SK-N-SH (cell line): ENCODE data around the gene ZIC2.

ENCODE experiments used
- CTCF ChIP-seq: fragments of 200-600 bp; sonication (generic); IDR thresholded peaks from 2 replicates; pipeline ENCODE4 v1.6.1; 2017; ENCODE audit warnings: antibody characterized with exemption, mild to moderate bottlenecking, moderate library complexity
- EZH2phosphoT487 ChIP-seq: fragments of 200-600 bp; sonication (generic); IDR thresholded peaks from 2 replicates; pipeline ENCODE4 v1.6.1; 2017; ENCODE audit warnings: low read depth, mixed run types, mild to moderate bottlenecking, antibody characterized with exemption, moderate library complexity, borderline replicate concordance
- RAD21 ChIP-seq: IDR thresholded peaks from 2 replicates; pipeline ENCODE4 v1.6.1; 2012; ENCODE audit warnings: mild to moderate bottlenecking, low read length
- ZBTB33 ChIP-seq: IDR thresholded peaks from 2 replicates; pipeline ENCODE4 v1.4.0; 2012; ENCODE audit warnings: low read depth, borderline replicate concordance

DNA sequence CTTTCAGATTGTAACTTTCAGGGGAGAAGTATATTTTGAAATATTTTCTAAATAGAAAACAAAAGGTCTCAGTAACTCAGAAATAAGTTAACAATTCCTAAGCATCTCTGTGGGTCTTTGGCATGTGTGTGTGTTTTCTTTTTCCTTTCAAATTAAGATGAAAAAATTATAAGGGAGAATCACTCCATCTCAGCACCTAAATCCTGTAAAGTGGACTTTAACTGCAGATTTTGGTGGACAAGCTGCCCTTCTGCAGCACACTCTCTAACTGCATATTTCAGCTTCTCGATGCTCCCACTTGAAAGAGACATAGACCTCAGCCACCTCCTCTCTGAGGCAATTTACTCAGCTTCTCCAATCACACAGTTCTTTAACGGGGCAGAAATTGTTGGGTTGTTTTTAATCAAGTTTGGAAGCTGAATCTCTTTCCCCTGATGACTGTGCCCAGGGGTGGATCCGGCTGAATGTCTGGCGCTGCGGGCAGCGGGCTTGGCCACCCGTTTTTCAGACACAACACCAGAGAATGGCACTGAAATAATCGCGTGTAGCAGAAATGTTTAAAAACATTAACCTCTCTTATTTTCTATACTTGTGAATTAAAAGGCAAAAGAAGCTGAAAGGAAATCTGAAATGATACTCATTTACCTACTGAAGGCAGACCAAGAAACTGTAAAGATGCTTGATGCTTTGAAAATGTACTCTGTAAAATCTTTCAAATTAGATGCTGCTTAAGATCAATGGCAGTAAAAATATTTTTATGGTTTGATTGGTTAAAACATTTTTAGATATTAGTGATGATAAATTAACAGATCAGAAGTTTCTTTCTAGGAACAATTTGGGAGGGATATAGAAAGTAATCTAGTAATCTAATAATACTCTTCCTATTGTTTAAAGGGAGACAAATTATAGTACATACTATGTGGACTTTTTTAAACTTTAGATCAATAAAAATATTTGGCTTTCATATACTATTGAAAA, 12.4 kb downstream of the ZIC2 start:
- TF ChIP-seq CTCF (no peak), ZBTB33 (no peak), RAD21 (no peak), EZH2phosphoT487 (peak; percentile 69; the same call in 1 of the 2 replicates)
